ENCODE data around the gene LEPROT. TPM values are rescaled to one million over a fixed set of nuclear protein-coding genes. Genes with fewer than 3 reads are reported as not detected.

LEPROT gene
- total and polyA plus RNA-seq, 8 donors: 16.9 to 45.5 (median 30.3) TPM

DNA sequence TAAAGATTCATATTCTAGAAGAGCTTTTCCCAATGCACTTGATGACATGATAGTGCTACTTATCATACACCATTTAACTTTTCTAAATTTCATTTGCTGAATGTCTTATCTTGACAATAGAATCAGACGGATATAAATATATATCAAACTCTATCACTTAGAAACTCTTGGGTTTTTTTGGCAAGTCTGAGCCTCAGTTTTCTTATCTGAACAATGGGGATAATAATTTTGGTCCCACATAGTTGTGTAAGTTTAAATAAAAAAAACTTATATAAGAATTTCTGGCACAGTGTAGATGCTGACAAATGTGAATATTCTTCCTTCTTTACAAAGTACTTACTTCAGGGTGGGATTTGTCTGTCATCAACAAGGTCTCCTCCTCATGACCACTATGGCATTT lies 21.5 kb upstream of the LEPROT start:
- Histone ChIP-seq H3K4me3 (no peak overlapping the region), H3K9me3 (no peaks in the 10 kb centered on the region), H3K36me3 (no peaks in the 10 kb centered on the region), H3K4me1 (no peaks in the 10 kb centered on the region), H3K27ac (no peak overlapping the region), H3K27me3 (no peaks in the 10 kb centered on the region)
- WGBS, 2 donors: 84 to 89% methylated on average over 1 of the region's 1 CpG
- FAIRE-seq (no peak), DNase-seq (no peak), ATAC-seq (no peak)
- TF ChIP-seq, protein P1, sequence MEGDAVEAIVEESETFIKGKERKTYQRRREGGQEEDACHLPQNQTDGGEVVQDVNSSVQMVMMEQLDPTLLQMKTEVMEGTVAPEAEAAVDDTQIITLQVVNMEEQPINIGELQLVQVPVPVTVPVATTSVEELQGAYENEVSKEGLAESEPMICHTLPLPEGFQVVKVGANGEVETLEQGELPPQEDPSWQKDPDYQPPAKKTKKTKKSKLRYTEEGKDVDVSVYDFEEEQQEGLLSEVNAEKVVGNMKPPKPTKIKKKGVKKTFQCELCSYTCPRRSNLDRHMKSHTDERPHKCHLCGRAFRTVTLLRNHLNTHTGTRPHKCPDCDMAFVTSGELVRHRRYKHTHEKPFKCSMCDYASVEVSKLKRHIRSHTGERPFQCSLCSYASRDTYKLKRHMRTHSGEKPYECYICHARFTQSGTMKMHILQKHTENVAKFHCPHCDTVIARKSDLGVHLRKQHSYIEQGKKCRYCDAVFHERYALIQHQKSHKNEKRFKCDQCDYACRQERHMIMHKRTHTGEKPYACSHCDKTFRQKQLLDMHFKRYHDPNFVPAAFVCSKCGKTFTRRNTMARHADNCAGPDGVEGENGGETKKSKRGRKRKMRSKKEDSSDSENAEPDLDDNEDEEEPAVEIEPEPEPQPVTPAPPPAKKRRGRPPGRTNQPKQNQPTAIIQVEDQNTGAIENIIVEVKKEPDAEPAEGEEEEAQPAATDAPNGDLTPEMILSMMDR (IDR thresholded peaks at IDR 0.05): no peak
- intact Hi-C loops (cut with DNase I): no loop called here

DNA sequence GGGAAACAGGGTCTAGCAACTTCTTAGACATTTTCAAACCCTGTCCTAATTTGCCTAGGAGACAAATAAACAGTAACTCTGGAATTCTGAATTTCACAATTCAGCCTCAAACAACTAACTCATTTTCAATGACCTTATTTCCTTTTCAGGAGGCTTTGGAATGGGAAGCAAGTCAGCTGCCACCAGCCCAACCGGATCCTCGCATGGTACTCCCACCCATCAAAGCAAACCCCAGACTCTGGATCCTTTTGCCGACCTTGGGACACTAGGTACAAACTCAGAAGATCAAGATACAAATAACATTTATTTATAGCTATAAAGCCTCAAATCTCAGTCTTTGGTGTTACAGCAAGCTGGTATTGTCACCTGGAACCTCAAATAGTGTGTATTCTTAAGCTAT lies 18.9 kb upstream of the LEPROT start:
- Histone ChIP-seq H3K27me3 (no peaks in the 10 kb centered on the region), H3K4me1 (no peaks in the 10 kb centered on the region), H3K9me3 (no peaks in the 10 kb centered on the region), H3K36me3 (no peaks in the 10 kb centered on the region), H3K4me3 (no peak overlapping the region), H3K27ac (no peak overlapping the region)
- DNase-seq (no peak), ATAC-seq (no peak), FAIRE-seq (no peak)
- WGBS, 2 donors: 76 to 81% methylated on average over 3 of the region's 3 CpGs
- TF ChIP-seq, protein P1 (IDR thresholded peaks at IDR 0.05): no peak
- intact Hi-C loops (cut with DNase I): no loop called here

DNA sequence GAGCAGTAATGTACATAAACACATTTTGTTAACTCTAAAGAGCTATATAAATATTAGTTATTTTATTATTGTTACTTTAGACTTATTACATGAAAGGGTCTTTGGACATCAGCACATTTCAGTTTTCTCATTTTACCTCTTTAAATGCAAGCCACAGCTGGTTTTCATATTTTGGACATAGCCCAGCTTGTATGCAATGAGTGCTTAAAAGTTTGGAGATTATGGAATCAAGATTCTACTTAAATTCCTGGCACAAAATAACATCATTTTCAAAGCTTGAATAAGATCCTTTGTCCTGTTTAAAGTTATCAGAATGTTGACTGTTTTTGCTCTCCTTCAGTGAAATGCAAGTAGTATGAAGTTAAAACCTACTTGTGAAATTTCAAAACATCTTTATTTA lies 15.5 kb upstream of the LEPROT start:
- Histone ChIP-seq H3K9me3 (no peaks in the 10 kb centered on the region), H3K36me3 (no peaks in the 10 kb centered on the region), H3K27me3 (no peaks in the 10 kb centered on the region), H3K27ac (no peak overlapping the region), H3K4me3 (no peak overlapping the region), H3K4me1 (no peaks in the 10 kb centered on the region)
- TF ChIP-seq, protein P1 (IDR thresholded peaks at IDR 0.05): no peak
- no peak for FAIRE-seq
- DNase-seq: no peak
- intact Hi-C loops (cut with DNase I): no loop called here
- no peak for ATAC-seq

DNA sequence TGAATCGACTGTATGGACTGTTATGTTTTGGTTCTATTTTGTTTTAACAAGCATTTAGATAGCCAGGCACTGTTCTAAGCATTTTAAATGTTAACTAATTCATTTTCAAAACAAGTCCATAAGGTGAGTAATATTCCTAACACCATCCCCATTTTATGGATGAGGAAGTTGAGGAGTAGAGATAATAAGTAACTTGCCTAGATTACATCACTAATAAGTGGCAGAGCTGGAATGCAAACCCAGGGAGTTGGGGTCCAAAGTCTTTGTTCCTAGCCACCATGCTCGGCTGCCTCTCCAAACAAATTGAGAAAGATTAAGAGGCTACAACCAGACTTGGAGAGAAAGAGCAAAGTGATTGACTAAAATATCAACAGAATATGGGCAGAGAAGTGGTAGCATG lies 12.6 kb upstream of the LEPROT start:
- Histone ChIP-seq H3K4me1 (no peaks in the 10 kb centered on the region), H3K36me3 (no peaks in the 10 kb centered on the region), H3K4me3 (no peak overlapping the region), H3K27ac (no peak overlapping the region), H3K9me3 (no peaks in the 10 kb centered on the region), H3K27me3 (no peaks in the 10 kb centered on the region)
- TF ChIP-seq, protein P1 (IDR thresholded peaks at IDR 0.05): no peak
- FAIRE-seq (no peak), DNase-seq (no peak), ATAC-seq (no peak)
- intact Hi-C loops (cut with DNase I): no loop called here
- 76 to 82% methylated on average over 2 of the region's 2 CpGs for WGBS, 2 donors

DNA sequence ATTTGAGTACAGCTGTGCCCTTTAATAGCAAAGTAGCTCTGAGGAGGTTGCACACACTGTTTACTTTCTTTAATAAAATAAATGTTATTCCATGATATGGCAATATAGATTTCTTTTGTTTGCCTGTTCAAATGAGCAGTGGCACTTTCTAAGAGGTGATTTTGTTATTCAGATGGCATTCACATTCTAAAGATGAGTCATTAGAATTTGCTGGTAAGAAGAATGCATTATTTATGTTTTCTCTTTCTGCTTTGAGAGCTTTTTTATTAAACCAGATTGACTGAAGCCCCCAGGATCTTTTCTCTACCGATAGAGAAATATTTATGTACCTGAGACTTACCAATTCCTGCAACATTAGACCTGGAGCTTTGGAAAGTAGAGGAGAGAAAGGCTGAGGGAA lies 11.2 kb upstream of the LEPROT start:
- no peaks in the 10 kb centered on the region for H3K9me3 ChIP-seq
- H3K4me3 ChIP-seq: no peak overlapping the region
- FAIRE-seq: no peak
- WGBS, 2 donors: 64 to 65% methylated on average over 1 of the region's 1 CpG
- no peak overlapping the region for H3K27ac ChIP-seq
- no peaks in the 10 kb centered on the region for H3K36me3 ChIP-seq
- no peaks in the 10 kb centered on the region for H3K27me3 ChIP-seq
- intact Hi-C loops (cut with DNase I): no loop called here
- no peaks in the 10 kb centered on the region for H3K4me1 ChIP-seq
- no peak for DNase-seq
- no peak for ATAC-seq
- TF ChIP-seq, protein P1 (IDR thresholded peaks at IDR 0.05): no peak

Data from pancreas (tissue), 10 donors.